HL-60/S4 treated with retinoic acid at 250 ng/mL for 4 days and 3 days (cell line): Measurements from ENCODE around the gene MAG.
"Not testable (repeated sequence)": the region's sequence is repeated elsewhere in the genome, so short reads cannot be mapped to it uniquely, and the experiment has no call there.

Experiments
- in situ Hi-C: fragments of 300-500 bp; cut with MboI; formaldehyde crosslinking; loops from 2 replicates; pipeline ENCODE4 v1.7.0; 2022; ENCODE audit warnings: low sequenced_read_pairs

The MAG gene

GRCh38 chr19:35279374-35279773, 12.6 kb upstream of the MAG start:
- in situ Hi-C loops: no loop called here

GRCh38 chr19:35279985-35280821, 11.8 kb upstream of the MAG start:
- in situ Hi-C loops: no loop called here

- in situ Hi-C loops: no loop called here
Observed at GRCh38 chr19:35281303-35281702, 10.7 kb upstream of the MAG start.

- in situ Hi-C loops: no loop called here
Observed at GRCh38 chr19:35284153-35285094, 7.5 kb upstream of the MAG start.

- in situ Hi-C loops: no loop called here
Observed at GRCh38 chr19:35285095-35285449, 6.9 kb upstream of the MAG start.

GRCh38 chr19:35285465-35285864, 6.5 kb upstream of the MAG start:
- in situ Hi-C loops: not testable (repeated sequence)

GRCh38 chr19:35286101-35286500, 5.9 kb upstream of the MAG start:
- in situ Hi-C loops: not testable (repeated sequence)

GRCh38 chr19:35287713-35288112, 4.2 kb upstream of the MAG start:
- in situ Hi-C loops: no loop called here

- in situ Hi-C loops: no loop called here
Observed at GRCh38 chr19:35288331-35288730, 3.6 kb upstream of the MAG start.

GRCh38 chr19:35288906-35289305, 3.1 kb upstream of the MAG start:
- in situ Hi-C loops: no loop called here

GRCh38 chr19:35290381-35291127, 1.4 kb upstream of the MAG start:
- in situ Hi-C loops: no loop called here

GRCh38 chr19:35291259-35291658, 702 bp upstream of the MAG start:
- in situ Hi-C loops: no loop called here

GRCh38 chr19:35292421-35293362, 731 bp downstream of the MAG start:
- in situ Hi-C loops: no loop called here

GRCh38 chr19:35293363-35293739, 1.4 kb downstream of the MAG start:
- in situ Hi-C loops: no loop called here

GRCh38 chr19:35293808-35294207, 1.8 kb downstream of the MAG start:
- in situ Hi-C loops: no loop called here

GRCh38 chr19:35294328-35294727, 2.4 kb downstream of the MAG start:
- in situ Hi-C loops: no loop called here

GRCh38 chr19:35294859-35295791, 3.2 kb downstream of the MAG start:
- in situ Hi-C loops: no loop called here

- in situ Hi-C loops: no loop called here
Observed at GRCh38 chr19:35295792-35296462, 4.0 kb downstream of the MAG start.
